LNCaP clone FGC (cell line): ENCODE data around the gene IL1R1.

Experiments
- DNase-seq: peaks from one replicate; pipeline ENCODE4 v3.0.0-alpha.2; 2011; ENCODE audit warnings: low read depth
- H3K4me3 ChIP-seq: 2 replicates; pipeline ENCODE4 v1.5.1; 2011; ENCODE audit warnings: mild to moderate bottlenecking, low read depth, low read length, control low read depth
- TF ChIP-seq, protein P1 (sequence below): IDR thresholded peaks from 2 replicates; pipeline ENCODE4 v1.5.1; 2012; ENCODE audit warnings: mild to moderate bottlenecking; ENCODE audit not compliant: control insufficient read depth, insufficient read depth; ENCODE audit errors: extremely low read depth

IL1R1 gene

DNA sequence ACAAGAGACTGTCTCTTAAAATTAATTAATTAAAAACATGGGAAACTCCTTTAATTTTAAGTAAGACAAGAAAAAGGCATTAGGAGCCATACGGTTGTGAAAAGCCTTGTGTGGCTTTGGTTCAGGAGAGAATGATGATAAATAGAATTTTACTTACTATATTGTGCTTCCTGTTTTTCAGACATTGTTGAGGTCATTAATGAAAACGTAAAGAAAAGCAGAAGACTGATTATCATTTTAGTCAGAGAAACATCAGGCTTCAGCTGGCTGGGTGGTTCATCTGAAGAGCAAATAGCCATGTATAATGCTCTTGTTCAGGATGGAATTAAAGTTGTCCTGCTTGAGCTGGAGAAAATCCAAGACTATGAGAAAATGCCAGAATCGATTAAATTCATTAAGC lies 33.6 kb downstream of the IL1R1 start:
- TF ChIP-seq, protein P1, sequence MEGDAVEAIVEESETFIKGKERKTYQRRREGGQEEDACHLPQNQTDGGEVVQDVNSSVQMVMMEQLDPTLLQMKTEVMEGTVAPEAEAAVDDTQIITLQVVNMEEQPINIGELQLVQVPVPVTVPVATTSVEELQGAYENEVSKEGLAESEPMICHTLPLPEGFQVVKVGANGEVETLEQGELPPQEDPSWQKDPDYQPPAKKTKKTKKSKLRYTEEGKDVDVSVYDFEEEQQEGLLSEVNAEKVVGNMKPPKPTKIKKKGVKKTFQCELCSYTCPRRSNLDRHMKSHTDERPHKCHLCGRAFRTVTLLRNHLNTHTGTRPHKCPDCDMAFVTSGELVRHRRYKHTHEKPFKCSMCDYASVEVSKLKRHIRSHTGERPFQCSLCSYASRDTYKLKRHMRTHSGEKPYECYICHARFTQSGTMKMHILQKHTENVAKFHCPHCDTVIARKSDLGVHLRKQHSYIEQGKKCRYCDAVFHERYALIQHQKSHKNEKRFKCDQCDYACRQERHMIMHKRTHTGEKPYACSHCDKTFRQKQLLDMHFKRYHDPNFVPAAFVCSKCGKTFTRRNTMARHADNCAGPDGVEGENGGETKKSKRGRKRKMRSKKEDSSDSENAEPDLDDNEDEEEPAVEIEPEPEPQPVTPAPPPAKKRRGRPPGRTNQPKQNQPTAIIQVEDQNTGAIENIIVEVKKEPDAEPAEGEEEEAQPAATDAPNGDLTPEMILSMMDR = no peak
- DNase-seq = no peak
- no peak overlapping the region for H3K4me3 ChIP-seq

DNA sequence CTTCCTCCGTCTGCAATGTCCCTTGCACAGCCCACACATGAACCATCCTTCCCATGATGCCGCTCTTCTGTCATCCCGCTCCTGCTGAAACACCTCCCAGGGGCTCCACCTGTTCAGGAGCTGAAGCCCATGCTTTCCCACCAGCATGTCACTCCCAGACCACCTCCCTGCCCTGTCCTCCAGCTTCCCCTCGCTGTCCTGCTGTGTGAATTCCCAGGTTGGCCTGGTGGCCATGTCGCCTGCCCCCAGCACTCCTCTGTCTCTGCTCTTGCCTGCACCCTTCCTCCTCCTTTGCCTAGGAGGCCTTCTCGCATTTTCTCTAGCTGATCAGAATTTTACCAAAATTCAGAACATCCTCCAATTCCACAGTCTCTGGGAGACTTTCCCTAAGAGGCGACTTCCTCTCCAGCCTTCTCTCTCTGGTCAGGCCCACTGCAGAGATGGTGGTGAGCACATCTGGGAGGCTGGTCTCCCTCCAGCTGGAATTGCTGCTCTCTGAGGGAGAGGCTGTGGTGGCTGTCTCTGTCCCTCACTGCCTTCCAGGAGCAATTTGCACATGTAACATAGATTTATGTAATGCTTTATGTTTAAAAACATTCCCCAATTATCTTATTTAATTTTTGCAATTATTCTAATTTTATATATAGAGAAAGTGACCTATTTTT lies 35.4 kb downstream of the IL1R1 start:
- TF ChIP-seq, protein P1 = no peak
- DNase-seq = no peak
- H3K4me3 ChIP-seq = no peak overlapping the region

DNA sequence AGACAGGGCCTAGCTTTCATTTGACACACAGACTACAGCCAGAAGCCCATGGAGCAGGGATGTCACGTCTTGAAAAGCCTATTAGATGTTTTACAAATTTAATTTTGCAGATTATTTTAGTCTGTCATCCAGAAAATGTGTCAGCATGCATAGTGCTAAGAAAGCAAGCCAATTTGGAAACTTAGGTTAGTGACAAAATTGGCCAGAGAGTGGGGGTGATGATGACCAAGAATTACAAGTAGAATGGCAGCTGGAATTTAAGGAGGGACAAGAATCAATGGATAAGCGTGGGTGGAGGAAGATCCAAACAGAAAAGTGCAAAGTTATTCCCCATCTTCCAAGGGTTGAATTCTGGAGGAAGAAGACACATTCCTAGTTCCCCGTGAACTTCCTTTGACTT lies 36.5 kb downstream of the IL1R1 start:
- TF ChIP-seq, protein P1 = no peak
- DNase-seq = no peak
- H3K4me3 ChIP-seq = no peak overlapping the region

DNA sequence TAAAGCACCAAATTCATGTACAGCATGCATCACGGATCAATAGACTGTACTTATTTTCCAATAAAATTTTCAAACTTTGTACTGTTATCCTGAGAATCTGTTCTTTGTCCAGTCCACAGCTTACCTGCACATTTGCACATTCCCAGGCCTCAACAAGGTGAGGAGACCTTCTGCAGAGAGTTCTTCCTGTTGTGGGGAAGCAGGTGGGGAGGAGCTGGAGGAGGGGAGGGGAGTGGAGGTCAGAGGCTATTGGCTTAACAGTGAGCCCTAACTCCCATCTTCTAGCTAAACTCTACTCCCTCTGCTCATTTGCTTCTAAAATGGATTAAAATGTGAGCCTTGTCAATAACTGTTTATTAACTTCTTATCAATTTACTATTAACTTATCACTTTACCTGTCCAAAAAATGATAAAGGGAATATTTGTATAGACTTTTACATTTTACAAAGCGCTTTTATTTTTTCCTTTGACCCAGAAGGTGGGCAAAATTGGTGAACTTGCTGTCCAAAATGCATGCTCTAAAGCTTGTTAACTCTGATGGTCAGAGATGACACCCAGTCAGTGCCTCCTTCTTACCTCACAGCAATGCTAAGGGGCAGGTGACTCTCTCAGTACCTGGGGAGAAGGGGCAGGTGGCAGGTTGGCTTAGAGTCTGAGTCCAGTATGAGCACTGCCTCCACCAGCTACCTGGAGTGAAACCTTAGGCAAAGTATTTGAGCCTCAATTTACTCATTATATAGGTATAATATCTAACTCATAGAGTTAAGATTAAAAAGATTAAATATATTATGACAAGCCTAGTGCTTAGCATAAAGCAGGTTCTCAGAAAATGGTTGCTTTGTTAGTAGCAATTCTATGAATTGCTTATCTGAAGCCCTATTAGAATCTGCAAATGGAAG lies 37.5 kb downstream of the IL1R1 start:
- TF ChIP-seq, protein P1 = no peak
- no peak for DNase-seq
- H3K4me3 ChIP-seq = no peak overlapping the region

DNA sequence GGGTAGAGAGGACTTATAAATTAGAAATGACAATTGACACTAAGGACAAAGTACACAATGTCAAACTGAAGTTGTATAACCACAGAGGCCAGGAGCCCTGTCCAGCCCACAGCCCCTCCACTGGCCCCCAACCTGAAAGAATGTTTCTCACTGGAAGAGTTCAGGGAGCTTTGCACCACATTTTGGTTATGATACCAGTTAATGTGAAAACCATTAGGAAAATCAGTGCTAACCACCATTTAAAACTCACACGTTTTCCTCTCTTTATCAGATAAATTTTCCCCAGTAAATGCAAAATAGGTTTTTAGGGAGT lies 38.1 kb downstream of the IL1R1 start:
- TF ChIP-seq, protein P1 = no peak
- H3K4me3 ChIP-seq = no peak overlapping the region
- no peak for DNase-seq

DNA sequence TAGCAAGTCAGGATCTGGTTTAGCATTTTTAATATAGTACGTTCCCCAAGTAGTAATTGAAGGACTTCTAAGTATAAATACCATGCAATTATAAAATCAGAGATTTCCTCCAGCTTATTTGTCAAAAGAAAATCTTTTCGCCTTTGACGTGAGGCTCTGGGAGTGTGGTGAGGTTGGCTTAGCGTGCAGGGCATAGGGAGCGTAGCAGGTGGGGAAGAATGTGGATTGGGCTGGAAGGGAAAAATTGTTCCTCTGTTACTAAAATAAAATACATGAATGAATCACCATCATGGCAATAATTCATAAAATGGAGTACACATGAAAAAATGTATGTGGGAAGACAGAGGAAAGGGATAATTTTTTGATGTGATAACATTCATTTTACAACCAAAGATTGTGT lies 38.8 kb downstream of the IL1R1 start:
- DNase-seq = no peak
- H3K4me3 ChIP-seq = no peak overlapping the region
- TF ChIP-seq, protein P1 = no peak
